Measurements from ENCODE around the gene DHRS7C.

DNA sequence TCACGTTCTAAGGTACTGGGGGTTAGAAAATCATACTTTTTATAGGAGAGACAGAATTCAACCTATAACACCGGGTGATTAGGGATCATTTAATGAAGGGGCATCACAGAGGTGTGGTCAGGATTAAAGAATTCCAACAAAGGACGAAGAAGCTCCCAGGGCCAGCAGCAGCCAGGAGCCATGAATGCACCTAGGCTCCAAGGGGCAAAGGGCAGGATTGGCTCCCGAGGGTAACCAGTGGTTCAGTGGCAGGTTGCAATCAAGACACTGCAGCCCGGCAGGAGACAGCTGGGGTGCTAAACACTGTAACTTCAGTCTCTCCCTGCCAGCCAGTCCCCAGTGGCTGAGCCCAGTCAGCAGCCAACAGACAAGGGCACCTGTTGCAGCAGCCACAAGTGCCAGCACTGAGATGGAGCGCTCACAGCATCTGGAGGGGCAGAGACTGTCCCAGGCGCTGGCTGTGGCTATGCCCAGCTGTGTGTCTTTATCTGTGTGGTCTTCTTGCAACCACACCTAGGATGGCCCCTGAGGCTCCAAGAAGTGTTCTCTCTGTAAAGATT is 23.9 kb downstream of the DHRS7C start:
- no peak for TF ChIP-seq CTCF (IDR thresholded peaks at IDR 0.05; ENCODE audit: low read depth, low read length, missing input control)
- TF ChIP-seq ZBTB33 (IDR thresholded peaks at IDR 0.05): no peak
- no peak for TF ChIP-seq REST (IDR thresholded peaks at IDR 0.05)
- no peak for TF ChIP-seq YY1 (IDR thresholded peaks at IDR 0.05)
- no peak for TF ChIP-seq SP1 (IDR thresholded peaks at IDR 0.05)
- no peak for TF ChIP-seq TAF1 (conservative IDR thresholded peaks at IDR 0.05)
- TF ChIP-seq RXRA (IDR thresholded peaks at IDR 0.05): no peak
